Upper lobe of left lung (tissue), 6 donors: Measurements from ENCODE around the gene DYRK1B. TPM values are rescaled to one million over a fixed set of nuclear protein-coding genes. Genes with fewer than 3 reads are reported as not detected.
"Not testable (repeated sequence)": the region's sequence is repeated elsewhere in the genome, so short reads cannot be mapped to it uniquely, and the experiment has no call there.

Experiments
- ATAC-seq, 2 donors: fragments of 200-7000 bp; cut with Tn5 transposase; one replicate each; pipeline ENCODE4 v1.9.1; 2022; ENCODE audit warnings: mild to moderate bottlenecking in 2 of 2, moderate library complexity in 2 of 2; ENCODE audit not compliant: low FRiP score in 2 of 2
- DNase-seq, 2 donors: peaks; one replicate each; pipeline ENCODE4 v3.0.0-alpha.2; 2019 to 2020
- H3K27ac ChIP-seq, 4 donors: fragments of 200-600 bp; sonication (generic); one replicate each; pipeline ENCODE4 v1.5.1; 2016 to 2019
- H3K27me3 ChIP-seq, 4 donors: fragments of 200-600 bp; sonication (generic); one replicate each; pipeline ENCODE4 v1.5.1; 2017 to 2019
- H3K36me3 ChIP-seq, 4 donors: fragments of 200-600 bp; sonication (generic); one replicate each; pipeline ENCODE4 v1.5.1; 2016 to 2019
- H3K4me1 ChIP-seq, 4 donors: fragments of 200-600 bp; sonication (generic); one replicate each; pipeline ENCODE4 v1.5.1; 2018 to 2019
- H3K4me3 ChIP-seq, 4 donors: fragments of 200-600 bp; sonication (generic); one replicate each; pipeline ENCODE4 v1.5.1; 2017 to 2019; ENCODE audit warnings: mild to moderate bottlenecking in 2 of 4, moderate library complexity in 1 of 4
- H3K9me3 ChIP-seq, 4 donors: fragments of 200-600 bp; sonication (generic); one replicate each; pipeline ENCODE4 v1.5.1; 2018 to 2019
- CTCF ChIP-seq, 6 experiments: fragments of 450-650 bp in 4 of 6; fragments of 200-600 bp in 2 of 6; sonication (generic) in 2 of 6; IDR thresholded peaks; one replicate each; pipeline ENCODE4 v1.5.1; 2016 to 2019; ENCODE audit warnings: antibody characterized with exemption in 6 of 6
- EP300 ChIP-seq, 4 donors: sonication (generic); formaldehyde crosslinking; IDR thresholded peaks; one replicate each; pipeline ENCODE4 v1.5.1; 2017; ENCODE audit warnings: antibody characterized with exemption in 4 of 4, control low read depth in 2 of 4
- POLR2A ChIP-seq, 4 donors: fragments of 450-650 bp; IDR thresholded peaks; one replicate each; pipeline ENCODE4 v1.5.1; 2016 to 2017; ENCODE audit warnings: antibody characterized with exemption in 4 of 4, mild to moderate bottlenecking in 2 of 4
- POLR2AphosphoS5 ChIP-seq, 2 donors: sonication (generic); formaldehyde crosslinking; IDR thresholded peaks; one replicate each; pipeline ENCODE4 v1.5.1; 2017; ENCODE audit warnings: antibody characterized with exemption in 2 of 2
- WGBS, 2 donors: methylation state at CpG; one replicate each; pipeline ENCODE4 v1.1.5; 2017 to 2018; 5-methylcytosine and 5-hydroxymethylcytosine counted together
- total RNA-seq, 6 donors: library from RNA; depleted of rRNA in 4 of 6; stranded (reverse); fragments of >200 nt in 4 of 6; gene quantifications; one replicate each; pipeline versions ENCODE4 v1.1.0 to v1.2.1, GENCODE V29; 2016 to 2021
- donor health status: DM: no; HTN: no; CAD: no; lungs with moderate emphysema.
- donor health status: DM: no; HTN: yes; CAD: no; lungs with severe emphysema.

Gene DYRK1B
- 10 to 100 TPM; 14.6 to 33.6 (median 23.2) TPM for total RNA-seq

DNA sequence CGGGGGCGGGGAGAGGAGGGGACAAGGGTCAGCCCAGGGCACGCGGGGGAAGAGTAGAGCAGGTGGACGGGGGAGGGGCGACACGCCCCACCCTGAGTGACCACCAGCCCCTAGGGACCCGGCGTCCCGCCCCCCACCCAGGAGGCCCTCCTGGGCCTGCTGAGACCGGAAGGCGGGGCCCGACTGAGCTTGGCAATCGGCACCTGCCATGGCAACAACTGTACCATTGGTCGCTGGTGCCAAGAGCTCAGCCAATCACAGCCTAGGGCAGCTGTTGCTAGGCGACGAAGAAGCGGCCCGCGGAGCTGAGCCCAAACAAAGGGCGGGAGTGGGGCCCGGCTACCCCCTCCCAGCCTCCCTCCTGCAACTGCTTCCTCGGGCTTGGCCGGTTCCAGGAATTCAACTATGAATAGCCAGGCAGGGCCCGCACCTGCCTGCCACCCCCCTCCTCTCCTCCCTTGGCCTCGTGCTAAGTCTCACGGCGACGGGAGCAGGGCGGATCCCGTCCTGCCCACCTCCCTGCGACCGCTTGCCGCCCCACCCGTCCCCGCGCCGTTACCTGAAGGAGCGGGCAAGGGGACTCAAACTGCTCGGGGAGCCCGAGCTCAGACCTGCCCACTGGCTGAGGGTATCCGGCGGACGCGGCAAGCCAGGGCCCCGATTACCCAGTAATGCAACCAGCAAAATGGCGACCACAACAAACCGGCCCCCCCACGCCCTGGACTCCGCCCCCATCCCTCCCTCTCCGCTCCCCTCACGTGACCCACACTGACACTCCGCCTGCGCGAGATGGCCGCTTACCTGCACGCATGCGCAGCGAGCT, at the start of gene DYRK1B:
TSS of gene DYRK1B (minus strand) at position 699 of the 823 bp plus-strand sequence. CDS start 2,295 bp downstream, outside the sequence.
- H3K27me3 ChIP-seq: no peaks in the 10 kb centered on the region
- peaks cover 17 to 23% (median 20%) of the 10 kb centered on the region in 4 donors for H3K4me1 ChIP-seq
- ATAC-seq (peak; percentile 97), DNase-seq (peak; percentile 97 to 98)
- peaks cover 24 to 70% (median 49%) of the 10 kb centered on the region in 4 donors for H3K36me3 ChIP-seq
- peak within 1 kb of the TSS; percentile 94 to 99 (median 96) for H3K4me3 ChIP-seq
- no peaks in the 10 kb centered on the region for H3K9me3 ChIP-seq
- 1 to 4% methylated on average over 5 to 36 of the region's 59 CpGs for WGBS, 2 donors
- H3K27ac ChIP-seq: peak within 1 kb of the TSS; percentile 82 to 96 (median 86)
- TF ChIP-seq EP300 (IDR thresholded peaks at IDR 0.05) (no peak), CTCF (IDR thresholded peaks at IDR 0.05) (peak in 1 of 6 experiments; percentile 24), POLR2A (IDR thresholded peaks at IDR 0.05) (peak in 3 of 4 donors; percentile 51 to 70 (median 54)), POLR2AphosphoS5 (IDR thresholded peaks at IDR 0.05) (peak; percentile 12 to 77)

GRCh38 chr19:39882645-39883044, 48.7 kb upstream of the DYRK1B start:
- not testable (repeated sequence) for H3K9me3 ChIP-seq, DNase-seq, H3K27ac ChIP-seq, H3K4me3 ChIP-seq, H3K27me3 ChIP-seq, H3K4me1 ChIP-seq, H3K36me3 ChIP-seq, ATAC-seq
- WGBS, 2 donors: 81 to 82% methylated on average over 6 to 7 of the region's 10 CpGs

- H3K27ac ChIP-seq, H3K27me3 ChIP-seq, H3K36me3 ChIP-seq, H3K9me3 ChIP-seq, H3K4me1 ChIP-seq, H3K4me3 ChIP-seq: not testable (repeated sequence)
- DNase-seq: peak in 1 of 2 donors; percentile 15
- WGBS, 2 donors: 6 to 16% methylated on average over 10 to 15 of the region's 15 CpGs
- ATAC-seq: peak; percentile 47 to 64
Measured at GRCh38 chr19:39881495-39882110, 47.6 kb upstream of the DYRK1B start.

DNA sequence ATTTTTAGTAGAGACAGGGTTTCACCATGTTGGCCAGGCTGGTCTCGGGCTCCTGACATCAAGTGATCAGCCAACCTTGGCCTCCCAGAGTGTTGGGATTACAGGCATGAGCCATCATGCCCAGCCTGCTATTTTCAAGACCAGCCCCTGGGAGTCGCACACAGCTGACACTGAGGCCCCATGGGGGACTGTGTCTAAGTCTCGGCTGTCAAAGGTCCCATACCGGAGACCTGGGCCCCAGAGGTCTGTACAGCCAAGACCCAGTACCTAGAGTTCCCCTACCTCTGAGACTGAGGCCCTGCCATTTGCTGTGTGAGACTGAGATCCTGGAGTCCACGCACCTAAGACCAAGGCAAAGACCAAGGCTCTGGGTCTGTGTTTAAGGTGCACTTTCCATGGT, 46.3 kb upstream of the DYRK1B start:
- 93 to 100% methylated on average over 1 to 4 of the region's 5 CpGs for WGBS, 2 donors
- DNase-seq, H3K9me3 ChIP-seq, H3K4me3 ChIP-seq, H3K36me3 ChIP-seq, ATAC-seq, H3K4me1 ChIP-seq, H3K27me3 ChIP-seq, H3K27ac ChIP-seq: not testable (repeated sequence)

- H3K4me1 ChIP-seq, H3K4me3 ChIP-seq, H3K9me3 ChIP-seq, H3K27me3 ChIP-seq, ATAC-seq, H3K36me3 ChIP-seq, DNase-seq, H3K27ac ChIP-seq: not testable (repeated sequence)
- 77 to 85% methylated on average over 2 to 6 of the region's 8 CpGs for WGBS, 2 donors
Measured at GRCh38 chr19:39879796-39880195, 45.8 kb upstream of the DYRK1B start.

- not testable (repeated sequence) for H3K4me3 ChIP-seq, H3K27me3 ChIP-seq, H3K9me3 ChIP-seq, H3K4me1 ChIP-seq, H3K36me3 ChIP-seq, ATAC-seq, H3K27ac ChIP-seq
- peak in 1 of 2 donors; percentile 8 for DNase-seq
- 77 to 88% methylated on average over 11 of the region's 11 CpGs for WGBS, 2 donors
Measured at GRCh38 chr19:39878866-39879265, 44.9 kb upstream of the DYRK1B start.

GRCh38 chr19:39878398-39878797, 44.4 kb upstream of the DYRK1B start:
- ATAC-seq: no peak
- H3K9me3 ChIP-seq: no peaks in the 10 kb centered on the region
- no peak overlapping the region for H3K4me3 ChIP-seq
- H3K27me3 ChIP-seq: no peaks in the 10 kb centered on the region
- H3K27ac ChIP-seq: no peak overlapping the region
- DNase-seq: no peak
- no peaks in the 10 kb centered on the region for H3K4me1 ChIP-seq
- 81 to 92% methylated on average over 1 of the region's 1 CpG for WGBS, 2 donors
- H3K36me3 ChIP-seq: no peaks in the 10 kb centered on the region
- TF ChIP-seq POLR2A (IDR thresholded peaks at IDR 0.05) (no peak), CTCF (IDR thresholded peaks at IDR 0.05) (no peak), POLR2AphosphoS5 (IDR thresholded peaks at IDR 0.05) (no peak), EP300 (IDR thresholded peaks at IDR 0.05) (no peak)

DNA sequence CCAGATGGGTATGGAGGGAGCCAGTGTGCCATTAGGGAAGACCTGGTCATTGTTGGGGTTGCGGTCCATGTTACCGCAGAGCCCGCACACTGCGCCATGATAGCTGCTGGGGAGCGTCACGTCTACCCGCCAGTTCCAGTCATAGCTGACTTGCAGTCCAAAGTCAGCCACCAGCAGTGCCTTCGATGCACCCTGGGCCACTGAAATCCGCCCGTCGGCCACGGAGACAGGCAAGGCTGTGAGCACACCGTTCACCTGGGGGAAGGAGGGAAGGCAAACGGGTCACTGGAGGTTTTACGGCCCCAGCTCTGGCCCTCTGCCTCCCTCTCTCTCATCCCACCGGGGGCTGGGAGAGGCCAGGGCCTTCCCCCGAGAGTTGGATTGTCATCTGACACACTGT, 44.0 kb upstream of the DYRK1B start:
- not testable (repeated sequence) for H3K27ac ChIP-seq, H3K4me3 ChIP-seq, H3K36me3 ChIP-seq, H3K9me3 ChIP-seq, H3K4me1 ChIP-seq, H3K27me3 ChIP-seq
- DNase-seq: peak in 1 of 2 donors; percentile 82
- WGBS, 2 donors: 88 to 92% methylated on average over 16 to 17 of the region's 17 CpGs
- ATAC-seq: peak in 1 of 2 donors; percentile 10

DNA sequence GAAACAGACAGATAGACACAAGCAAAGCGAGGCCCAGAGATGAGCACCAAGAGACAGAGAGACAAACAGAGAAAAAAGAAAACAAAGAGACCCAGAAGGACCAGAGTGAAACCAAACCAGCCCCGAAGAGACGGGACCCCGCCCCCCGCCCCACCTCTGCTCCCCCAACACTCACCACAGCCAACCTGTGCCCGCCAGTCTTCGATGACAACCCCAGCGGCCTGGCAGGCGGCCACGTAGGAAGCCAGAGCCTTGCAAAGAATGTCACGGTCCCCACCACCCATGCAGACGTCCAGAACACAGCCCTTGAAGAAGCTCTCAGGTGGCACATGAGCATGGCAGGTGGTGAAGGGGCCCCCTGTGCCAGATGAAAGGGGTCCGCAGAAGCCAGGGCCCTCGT, 43.5 kb upstream of the DYRK1B start:
- WGBS, 2 donors: 82 to 94% methylated on average over 5 to 10 of the region's 14 CpGs
- not testable (repeated sequence) for H3K36me3 ChIP-seq, H3K4me3 ChIP-seq, H3K9me3 ChIP-seq, H3K27me3 ChIP-seq, ATAC-seq, H3K4me1 ChIP-seq, H3K27ac ChIP-seq
- DNase-seq: peak; percentile 68 to 90

DNA sequence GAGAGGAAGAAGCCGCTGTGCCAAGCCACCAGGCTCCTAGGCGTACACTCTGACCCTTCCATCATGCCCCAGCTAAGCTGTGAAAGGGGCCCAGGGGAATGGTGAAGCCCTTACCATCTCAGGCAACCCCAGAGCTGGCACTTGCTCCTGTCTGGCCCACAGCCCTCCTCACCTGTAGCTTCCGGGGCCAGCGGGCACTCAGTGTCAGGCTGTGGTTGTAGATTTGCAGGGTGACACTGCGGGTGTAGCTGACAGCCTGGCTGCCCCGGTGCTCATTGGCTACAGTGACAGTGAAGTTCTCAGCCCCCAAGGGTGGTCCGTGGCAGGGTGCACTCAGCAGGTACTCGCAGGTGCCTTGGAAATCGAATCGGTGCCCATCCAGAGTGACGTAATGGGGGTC, 42.5 kb upstream of the DYRK1B start:
- H3K27me3 ChIP-seq, H3K4me3 ChIP-seq, H3K9me3 ChIP-seq, DNase-seq, H3K36me3 ChIP-seq, ATAC-seq, H3K27ac ChIP-seq, H3K4me1 ChIP-seq: not testable (repeated sequence)
- 85 to 92% methylated on average over 2 of the region's 11 CpGs for WGBS, 2 donors
